ENCODE data around the gene CHRDL2. TPM values are rescaled to one million over a fixed set of nuclear protein-coding genes. Genes with fewer than 3 reads are reported as not detected.

The CHRDL2 gene
- total and polyA plus RNA-seq, 2 donors (not counting 1 experiment from before 2014, with no cell fraction given): 0.24 TPM; not detected in 1

DNA sequence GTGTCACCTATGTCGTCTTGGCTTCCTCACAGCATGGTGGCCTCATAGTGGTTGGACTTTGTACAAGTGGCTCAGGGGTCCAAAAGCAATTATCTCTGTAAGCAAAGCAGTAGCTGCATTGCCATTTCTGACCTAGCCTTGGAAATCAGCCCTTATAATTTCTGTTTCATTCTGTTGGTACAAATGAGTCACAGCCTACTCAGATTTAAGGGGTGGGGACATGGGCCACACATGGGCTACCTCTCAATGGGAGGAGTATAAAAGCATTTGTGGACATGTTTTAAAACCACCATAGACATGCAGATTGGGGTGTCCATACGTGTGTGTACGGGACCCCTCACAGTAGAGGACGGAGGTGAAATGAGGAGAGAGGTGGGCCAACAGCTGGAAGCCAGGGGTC lies 41.6 kb downstream of the CHRDL2 start:
- TF ChIP-seq, protein P1, sequence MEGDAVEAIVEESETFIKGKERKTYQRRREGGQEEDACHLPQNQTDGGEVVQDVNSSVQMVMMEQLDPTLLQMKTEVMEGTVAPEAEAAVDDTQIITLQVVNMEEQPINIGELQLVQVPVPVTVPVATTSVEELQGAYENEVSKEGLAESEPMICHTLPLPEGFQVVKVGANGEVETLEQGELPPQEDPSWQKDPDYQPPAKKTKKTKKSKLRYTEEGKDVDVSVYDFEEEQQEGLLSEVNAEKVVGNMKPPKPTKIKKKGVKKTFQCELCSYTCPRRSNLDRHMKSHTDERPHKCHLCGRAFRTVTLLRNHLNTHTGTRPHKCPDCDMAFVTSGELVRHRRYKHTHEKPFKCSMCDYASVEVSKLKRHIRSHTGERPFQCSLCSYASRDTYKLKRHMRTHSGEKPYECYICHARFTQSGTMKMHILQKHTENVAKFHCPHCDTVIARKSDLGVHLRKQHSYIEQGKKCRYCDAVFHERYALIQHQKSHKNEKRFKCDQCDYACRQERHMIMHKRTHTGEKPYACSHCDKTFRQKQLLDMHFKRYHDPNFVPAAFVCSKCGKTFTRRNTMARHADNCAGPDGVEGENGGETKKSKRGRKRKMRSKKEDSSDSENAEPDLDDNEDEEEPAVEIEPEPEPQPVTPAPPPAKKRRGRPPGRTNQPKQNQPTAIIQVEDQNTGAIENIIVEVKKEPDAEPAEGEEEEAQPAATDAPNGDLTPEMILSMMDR (IDR thresholded peaks at IDR 0.05): no peak
- TF ChIP-seq EZH2 (IDR thresholded peaks at IDR 0.05; ENCODE audit: borderline replicate concordance, insufficient read depth, low read depth, low read length, poor library complexity, severe bottlenecking): no peak
- H3K4me2 ChIP-seq (replicated peaks; ENCODE audit: low read depth, low read length, poor library complexity, severe bottlenecking): no peak overlapping the region
- H3K4me3 ChIP-seq (ENCODE audit: control extremely low read depth in 1 of 5, extremely low read depth in 1 of 5, insufficient read depth in 1 of 5, low read depth in 2 of 5, low read length in 4 of 5): no peak overlapping the region
- no peak overlapping the region for H3K27ac Mint-ChIP-seq
- no peak overlapping the region for H3K4me3 Mint-ChIP-seq
- H3K9ac ChIP-seq (ENCODE audit: low read length): no peak overlapping the region
- H4K20me1 ChIP-seq (ENCODE audit: control insufficient read depth, insufficient read depth, low read length, poor library complexity, severe bottlenecking): no peaks in the 10 kb centered on the region
- H3K36me3 ChIP-seq (replicated peaks in 1 of 2; ENCODE audit: control extremely low read depth in 1 of 2, control insufficient read depth in 1 of 2, extremely low read depth in 1 of 2, insufficient read depth in 2 of 2, low read length in 1 of 2): no peaks in the 10 kb centered on the region
- H3K4me1 ChIP-seq (ENCODE audit: control insufficient read depth in 2 of 2, insufficient read depth in 2 of 2, low read length in 2 of 2): no peaks in the 10 kb centered on the region
- no peaks in the 10 kb centered on the region for H3K79me2 ChIP-seq (ENCODE audit: control insufficient read depth, insufficient read depth, low read length)
- no peak overlapping the region for H3K27ac ChIP-seq (ENCODE audit: low read length in 2 of 2)
- peaks cover 17% of the 10 kb centered on the region for H3K27me3 Mint-ChIP-seq
- no peaks in the 10 kb centered on the region for H3K9me3 Mint-ChIP-seq (ENCODE audit: insufficient read depth)
- POLR2A ChIA-PET: no interaction called here
- ATAC-seq (ENCODE audit: low read depth) (no peak), DNase-seq (no peak)
- no peaks in the 10 kb centered on the region for H3K4me1 Mint-ChIP-seq
- peaks cover 0 to 9% (median 0%) of the 10 kb centered on the region in 3 donors for H3K9me3 ChIP-seq (ENCODE audit: control extremely low read depth in 1 of 3, control insufficient read depth in 2 of 3, insufficient read depth in 1 of 3, low read length in 2 of 3)
- CTCF ChIA-PET: interaction anchor here (0.8 kb wide), 1 partner anchor 13 kb away, joined by 3 read pairs; no protein-coding TSS in a partner anchor
- WGBS (ENCODE audit: insufficient coverage): 100% methylated on average over 4 of the region's 4 CpGs
- intact Hi-C loops (cut with micrococcal nuclease): no loop called here
- H2AFZ ChIP-seq (ENCODE audit: insufficient read depth, low read depth, low read length, poor library complexity, severe bottlenecking): no peak overlapping the region
- H3K27me3 ChIP-seq (replicated peaks in 1 of 4; ENCODE audit: control extremely low read depth in 1 of 4, control insufficient read depth in 3 of 4, insufficient read depth in 4 of 4, low read length in 3 of 4): no peaks in the 10 kb centered on the region

DNA sequence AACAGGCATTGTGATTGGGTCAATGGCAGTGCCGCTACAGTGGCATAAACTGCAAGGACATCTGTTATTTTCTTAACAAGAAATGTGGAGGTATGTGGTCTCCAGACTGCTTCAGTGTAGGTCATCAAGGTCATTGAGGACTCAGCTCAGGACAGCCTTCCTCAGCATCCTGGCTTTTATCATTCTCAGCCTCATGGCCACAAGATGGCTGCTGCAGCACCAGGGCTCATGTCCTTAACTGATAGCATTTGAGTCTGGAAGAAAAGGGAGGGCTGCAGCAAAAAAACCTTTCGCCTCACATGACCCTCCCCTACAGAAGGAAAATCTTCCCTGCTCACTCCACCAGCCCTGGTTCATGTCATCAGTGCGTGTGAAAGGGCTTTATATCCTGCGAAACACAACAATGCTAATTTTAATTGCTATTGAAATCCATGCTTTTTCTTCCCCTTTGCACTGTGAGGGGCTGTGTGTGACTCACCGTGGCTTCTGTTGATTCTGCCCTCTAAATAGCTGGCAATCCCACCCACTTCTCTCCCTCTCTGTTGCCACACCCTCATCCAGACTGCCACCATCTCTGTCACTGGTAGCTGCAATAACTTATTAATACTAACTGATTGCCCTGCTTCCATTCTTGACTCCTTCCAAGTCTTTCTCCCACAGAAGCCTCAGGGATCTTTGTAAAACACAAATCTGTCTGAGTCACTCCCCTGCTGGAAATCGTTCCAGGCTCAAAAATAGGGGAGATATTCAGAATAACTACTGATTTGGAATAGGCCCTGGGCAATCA lies 43.8 kb downstream of the CHRDL2 start:
- DNase-seq: no peak

More for the DNA sequence above, 43.8 kb downstream of the CHRDL2 start:
- Histone ChIP-seq H4K20me1 (ENCODE audit: control insufficient read depth, insufficient read depth, low read length, poor library complexity, severe bottlenecking) (no peaks in the 10 kb centered on the region), H3K4me3 (ENCODE audit: control extremely low read depth in 1 of 5, extremely low read depth in 1 of 5, insufficient read depth in 1 of 5, low read depth in 2 of 5, low read length in 4 of 5) (no peak overlapping the region), H2AFZ (ENCODE audit: insufficient read depth, low read depth, low read length, poor library complexity, severe bottlenecking) (no peak overlapping the region), H3K9ac (ENCODE audit: low read length) (no peak overlapping the region), H3K4me2 (replicated peaks; ENCODE audit: low read depth, low read length, poor library complexity, severe bottlenecking) (no peak overlapping the region), H3K27ac (ENCODE audit: low read length in 2 of 2) (no peak overlapping the region), H3K4me1 (ENCODE audit: control insufficient read depth in 2 of 2, insufficient read depth in 2 of 2, low read length in 2 of 2) (no peaks in the 10 kb centered on the region), H3K9me3 (ENCODE audit: control extremely low read depth in 1 of 3, control insufficient read depth in 2 of 3, insufficient read depth in 1 of 3, low read length in 2 of 3) (peaks cover 0 to 14% (median 0%) of the 10 kb centered on the region in 3 donors), H3K79me2 (ENCODE audit: control insufficient read depth, insufficient read depth, low read length) (no peaks in the 10 kb centered on the region), H3K27me3 (replicated peaks in 1 of 4; ENCODE audit: control extremely low read depth in 1 of 4, control insufficient read depth in 3 of 4, insufficient read depth in 4 of 4, low read length in 3 of 4) (peaks cover 0 to 15% (median 6%) of the 10 kb centered on the region in 4 experiments), H3K36me3 (replicated peaks in 1 of 2; ENCODE audit: control extremely low read depth in 1 of 2, control insufficient read depth in 1 of 2, extremely low read depth in 1 of 2, insufficient read depth in 2 of 2, low read length in 1 of 2) (no peaks in the 10 kb centered on the region)
- ChIA-PET CTCF (no interaction called here), POLR2A (no interaction called here)
- WGBS (ENCODE audit: insufficient coverage): 79% methylated on average over 5 of the region's 6 CpGs
- Mint-ChIP-seq H3K9me3 (ENCODE audit: insufficient read depth) (no peaks in the 10 kb centered on the region), H3K4me3 (no peak overlapping the region), H3K27me3 (peaks cover 16% of the 10 kb centered on the region), H3K4me1 (peaks cover 2% of the 10 kb centered on the region), H3K27ac (no peak overlapping the region)
- intact Hi-C loops (cut with micrococcal nuclease): no loop called here
- no peak for TF ChIP-seq EZH2 (IDR thresholded peaks at IDR 0.05; ENCODE audit: borderline replicate concordance, insufficient read depth, low read depth, low read length, poor library complexity, severe bottlenecking)
- TF ChIP-seq, protein P1 (IDR thresholded peaks at IDR 0.05): no peak
- no peak for ATAC-seq (ENCODE audit: low read depth)
